LNCaP clone FGC (cell line): ENCODE data around the gene PPP1R27.
"Not testable (repeated sequence)": the region's sequence is repeated elsewhere in the genome, so short reads cannot be mapped to it uniquely, and the experiment has no call there.

Source experiments
- DNase-seq: peaks from one replicate; pipeline ENCODE4 v3.0.0-alpha.2; 2011; ENCODE audit warnings: low read depth
- H3K4me3 ChIP-seq: 2 replicates; pipeline ENCODE4 v1.5.1; 2011; ENCODE audit warnings: mild to moderate bottlenecking, low read depth, low read length, control low read depth
- TF ChIP-seq, protein P1 (sequence below): IDR thresholded peaks from 2 replicates; pipeline ENCODE4 v1.5.1; 2012; ENCODE audit warnings: mild to moderate bottlenecking; ENCODE audit not compliant: control insufficient read depth, insufficient read depth; ENCODE audit errors: extremely low read depth

PPP1R27 gene

DNA sequence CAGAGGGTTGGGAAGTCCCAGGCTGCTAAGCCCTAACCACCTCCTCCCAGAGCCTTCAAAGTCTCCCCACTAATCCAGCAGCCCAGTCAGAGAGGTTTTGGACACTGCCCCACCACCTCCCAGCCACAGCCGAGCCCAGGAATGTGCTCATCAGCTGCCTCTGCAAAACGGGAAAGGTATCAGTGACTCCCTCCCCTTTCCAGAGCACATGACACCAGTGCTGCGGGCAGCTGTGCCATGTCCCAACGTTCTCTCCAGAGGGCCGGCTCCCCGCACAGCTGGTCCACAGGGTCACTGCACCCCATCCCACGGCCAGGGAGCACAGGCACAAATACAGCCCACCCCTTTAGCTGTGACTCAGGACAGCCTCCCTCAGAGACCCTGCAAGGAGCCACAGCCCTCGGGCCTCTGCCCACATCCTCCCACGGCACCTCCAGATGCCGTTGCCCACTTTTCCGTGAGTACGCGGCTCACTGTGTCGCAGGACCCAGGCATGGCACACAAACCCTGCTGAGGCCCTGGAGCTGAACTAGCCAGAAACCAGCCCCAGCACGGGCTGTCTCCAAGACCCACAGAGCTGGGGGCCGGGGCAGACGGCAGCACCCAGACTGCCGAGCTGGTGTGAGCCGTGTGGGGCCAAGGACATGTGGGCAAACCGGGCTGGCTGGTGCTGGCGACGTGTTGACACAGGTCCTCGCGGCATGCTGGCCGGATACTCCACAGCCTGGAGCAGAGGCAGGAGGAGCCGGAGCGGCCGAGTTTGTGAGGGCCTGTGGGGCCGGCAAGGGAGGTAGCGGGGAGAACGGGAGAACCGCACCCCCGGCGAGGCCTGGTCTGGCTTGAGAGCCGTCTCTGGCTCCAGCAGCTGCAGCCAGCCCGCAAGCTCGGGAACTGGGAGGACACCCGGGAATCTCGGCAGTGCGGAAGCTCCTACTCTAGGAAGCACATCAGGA lies 6.3 kb upstream of the PPP1R27 start:
- DNase-seq = no peak
- TF ChIP-seq, protein P1, sequence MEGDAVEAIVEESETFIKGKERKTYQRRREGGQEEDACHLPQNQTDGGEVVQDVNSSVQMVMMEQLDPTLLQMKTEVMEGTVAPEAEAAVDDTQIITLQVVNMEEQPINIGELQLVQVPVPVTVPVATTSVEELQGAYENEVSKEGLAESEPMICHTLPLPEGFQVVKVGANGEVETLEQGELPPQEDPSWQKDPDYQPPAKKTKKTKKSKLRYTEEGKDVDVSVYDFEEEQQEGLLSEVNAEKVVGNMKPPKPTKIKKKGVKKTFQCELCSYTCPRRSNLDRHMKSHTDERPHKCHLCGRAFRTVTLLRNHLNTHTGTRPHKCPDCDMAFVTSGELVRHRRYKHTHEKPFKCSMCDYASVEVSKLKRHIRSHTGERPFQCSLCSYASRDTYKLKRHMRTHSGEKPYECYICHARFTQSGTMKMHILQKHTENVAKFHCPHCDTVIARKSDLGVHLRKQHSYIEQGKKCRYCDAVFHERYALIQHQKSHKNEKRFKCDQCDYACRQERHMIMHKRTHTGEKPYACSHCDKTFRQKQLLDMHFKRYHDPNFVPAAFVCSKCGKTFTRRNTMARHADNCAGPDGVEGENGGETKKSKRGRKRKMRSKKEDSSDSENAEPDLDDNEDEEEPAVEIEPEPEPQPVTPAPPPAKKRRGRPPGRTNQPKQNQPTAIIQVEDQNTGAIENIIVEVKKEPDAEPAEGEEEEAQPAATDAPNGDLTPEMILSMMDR = no peak
- no peak overlapping the region for H3K4me3 ChIP-seq

DNA sequence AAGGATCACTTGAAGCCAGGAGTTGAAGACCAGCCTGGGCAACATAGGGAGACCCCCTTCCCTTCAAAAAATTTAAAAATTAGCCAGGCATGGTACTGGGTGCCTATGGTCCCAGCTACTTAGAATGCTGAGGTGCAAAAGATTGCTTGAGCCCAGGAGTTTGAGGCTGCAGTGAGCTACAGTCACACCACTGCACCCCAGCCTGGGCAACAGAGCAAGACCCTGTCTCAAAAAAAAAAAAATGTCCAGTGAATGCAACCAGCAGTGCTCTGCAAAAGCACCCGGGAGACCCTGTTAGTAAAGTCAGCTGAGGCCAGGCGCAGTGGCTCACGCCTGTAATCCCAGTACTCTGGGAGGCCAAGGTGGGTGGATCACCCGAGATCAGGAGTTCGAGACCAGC lies 5.2 kb upstream of the PPP1R27 start:
- not testable (repeated sequence) for DNase-seq, H3K4me3 ChIP-seq

GRCh38 chr17:81839301-81839700 lies 4.5 kb upstream of the PPP1R27 start:
- H3K4me3 ChIP-seq = no peak overlapping the region
- TF ChIP-seq, protein P1 = no peak
- DNase-seq = no peak

- H3K4me3 ChIP-seq = no peak overlapping the region
- DNase-seq = no peak
- TF ChIP-seq, protein P1 = no peak
These were observed 4.0 kb upstream of the PPP1R27 start for GRCh38 chr17:81838753-81839255.

DNA sequence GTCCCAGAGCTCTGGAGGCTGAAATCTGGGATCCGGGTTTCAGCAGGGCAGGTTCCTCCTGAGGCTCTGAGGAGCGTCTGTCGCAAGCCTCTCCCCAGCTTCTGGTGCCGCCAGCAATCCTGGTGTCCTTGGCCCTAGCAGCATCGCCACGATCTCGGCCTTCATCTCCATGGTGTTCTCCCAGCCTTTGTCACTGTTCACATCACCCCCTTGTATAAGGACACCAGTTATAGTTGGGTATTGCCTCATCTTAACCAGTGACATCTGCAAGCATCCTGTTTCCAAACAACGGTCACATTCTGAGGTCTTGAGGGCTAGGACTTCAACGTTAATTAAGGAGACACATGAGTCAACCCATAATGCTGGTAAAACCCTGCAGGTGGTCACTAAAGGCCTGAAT lies 2.8 kb upstream of the PPP1R27 start:
- no peak for DNase-seq
- TF ChIP-seq, protein P1 = no peak
- H3K4me3 ChIP-seq = no peak overlapping the region

DNA sequence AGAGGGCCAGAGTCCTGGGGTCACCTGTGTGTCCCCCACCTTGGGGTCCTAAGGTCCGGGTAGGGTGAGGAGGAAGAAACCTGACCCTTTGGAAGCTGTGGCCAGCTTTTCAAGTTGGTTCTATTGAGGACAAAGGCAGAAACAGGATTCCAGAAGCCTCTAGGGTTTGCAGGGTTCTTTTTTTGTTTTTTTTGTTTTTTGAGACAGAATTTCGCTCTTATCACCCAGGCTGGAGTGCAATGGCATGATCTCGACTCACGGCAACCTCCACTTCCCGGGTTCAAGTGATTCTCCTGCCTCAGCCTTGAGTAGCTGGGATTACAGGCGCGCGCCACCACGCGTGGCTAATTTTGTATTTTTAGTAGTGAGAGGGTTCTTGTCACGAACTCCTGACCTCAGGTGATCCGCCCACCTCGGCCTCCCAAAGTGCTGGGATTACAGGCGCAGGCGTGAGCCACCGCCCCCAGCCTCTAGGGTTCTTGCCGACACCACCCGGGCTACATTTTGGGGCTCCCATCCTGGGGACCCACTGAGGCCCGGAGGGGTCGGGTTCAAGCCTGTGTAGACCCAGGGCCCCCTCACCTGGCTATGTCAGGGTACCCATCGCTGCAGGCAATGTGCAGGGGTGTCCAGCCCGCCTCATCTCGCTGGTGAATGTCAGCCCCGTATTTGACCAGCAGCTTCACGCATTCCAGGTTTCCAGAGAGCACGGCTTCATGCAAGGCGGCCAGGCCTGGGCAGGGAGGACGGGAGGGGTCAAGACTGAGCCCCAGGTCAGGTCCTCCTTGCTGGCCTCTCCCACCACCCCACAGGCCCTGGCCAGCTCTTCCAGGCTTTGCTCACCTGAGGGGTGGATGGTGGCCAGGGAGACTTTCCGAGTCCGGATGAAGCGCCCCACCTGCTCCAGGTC lies 674 bp downstream of the PPP1R27 start:
- TF ChIP-seq, protein P1 = no peak
- no peak for DNase-seq
- H3K4me3 ChIP-seq = peak overlapping the region; percentile 83
